ENCODE measurements around the gene CBX8.
A peak's percentile ranks its signal among the peaks of the same experiment; 100 is the strongest.

Gene CBX8

DNA sequence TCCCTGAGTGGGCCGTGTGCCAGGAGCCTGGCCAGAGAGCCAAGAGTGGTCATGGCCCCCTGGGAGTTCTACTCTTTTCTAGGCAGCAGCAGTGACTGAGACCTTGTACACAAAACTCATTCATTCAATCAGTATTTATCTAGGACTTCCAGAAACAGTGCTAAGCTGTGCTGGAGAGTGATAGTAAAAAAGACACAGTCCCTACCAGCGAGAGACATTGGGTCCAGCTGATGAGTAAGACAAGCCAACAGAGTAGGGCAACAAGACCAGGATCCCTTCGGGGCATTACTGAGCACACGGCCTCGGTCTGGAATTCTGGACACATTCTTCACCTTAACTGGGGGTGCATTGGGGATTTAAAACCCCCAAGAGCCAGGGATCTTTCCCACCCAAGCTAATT is 22.2 kb upstream of the CBX8 start:
- DNase-seq = no peak

DNA sequence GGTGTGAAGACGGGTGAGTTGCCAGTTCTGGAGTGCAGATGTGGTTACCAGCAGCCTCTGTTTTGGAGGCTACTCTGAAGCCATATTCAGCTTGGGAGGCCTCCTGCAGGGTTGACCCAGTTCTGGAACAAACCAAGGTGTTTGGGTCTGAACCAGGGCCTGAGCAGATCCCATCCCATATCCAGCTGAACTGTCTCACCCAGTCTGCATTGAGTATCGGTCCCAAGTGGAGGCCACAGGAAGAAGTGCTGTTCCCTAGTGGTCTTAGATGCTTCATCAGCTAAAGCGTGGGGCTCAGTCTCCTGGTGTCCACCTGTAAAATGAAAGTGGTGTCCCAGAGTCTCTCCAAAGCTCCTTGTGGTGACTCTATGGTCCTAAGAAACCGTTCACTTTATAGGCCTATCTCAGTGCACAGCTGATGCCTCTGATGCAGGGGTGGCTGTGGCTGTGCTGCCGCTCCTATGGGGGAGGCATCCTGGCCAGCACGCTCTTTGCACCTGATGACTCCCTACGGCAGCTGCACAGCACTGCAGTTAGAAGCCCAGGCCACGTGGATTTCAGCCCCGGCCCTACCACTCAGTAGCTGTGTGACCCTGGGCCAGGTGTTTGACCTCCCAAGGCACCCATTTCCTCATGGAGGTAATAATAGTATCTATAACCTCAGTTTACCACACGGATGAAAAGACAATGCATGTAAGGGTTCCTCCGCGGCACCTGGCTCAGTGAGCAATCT is 21.3 kb upstream of the CBX8 start:
- DNase-seq = no peak

GRCh38 chr17:79815836-79816461 is 19.1 kb upstream of the CBX8 start:
- no peak for DNase-seq

- DNase-seq = no peak
Observed at GRCh38 chr17:79814974-79815835, 18.3 kb upstream of the CBX8 start.

- no peak for DNase-seq
Observed at GRCh38 chr17:79814127-79814973, 17.5 kb upstream of the CBX8 start.

- DNase-seq = no peak
Observed at GRCh38 chr17:79813297-79814126, 16.6 kb upstream of the CBX8 start.

GRCh38 chr17:79812353-79813258 is 15.7 kb upstream of the CBX8 start:
- DNase-seq = no peak

- DNase-seq = no peak
Observed at GRCh38 chr17:79811868-79812352, 15.0 kb upstream of the CBX8 start.

GRCh38 chr17:79811011-79811867 is 14.4 kb upstream of the CBX8 start:
- DNase-seq = no peak

GRCh38 chr17:79810130-79811010 is 13.5 kb upstream of the CBX8 start:
- DNase-seq = peak; percentile 80

- DNase-seq = no peak
Observed at GRCh38 chr17:79809530-79810129, 12.8 kb upstream of the CBX8 start.

DNA sequence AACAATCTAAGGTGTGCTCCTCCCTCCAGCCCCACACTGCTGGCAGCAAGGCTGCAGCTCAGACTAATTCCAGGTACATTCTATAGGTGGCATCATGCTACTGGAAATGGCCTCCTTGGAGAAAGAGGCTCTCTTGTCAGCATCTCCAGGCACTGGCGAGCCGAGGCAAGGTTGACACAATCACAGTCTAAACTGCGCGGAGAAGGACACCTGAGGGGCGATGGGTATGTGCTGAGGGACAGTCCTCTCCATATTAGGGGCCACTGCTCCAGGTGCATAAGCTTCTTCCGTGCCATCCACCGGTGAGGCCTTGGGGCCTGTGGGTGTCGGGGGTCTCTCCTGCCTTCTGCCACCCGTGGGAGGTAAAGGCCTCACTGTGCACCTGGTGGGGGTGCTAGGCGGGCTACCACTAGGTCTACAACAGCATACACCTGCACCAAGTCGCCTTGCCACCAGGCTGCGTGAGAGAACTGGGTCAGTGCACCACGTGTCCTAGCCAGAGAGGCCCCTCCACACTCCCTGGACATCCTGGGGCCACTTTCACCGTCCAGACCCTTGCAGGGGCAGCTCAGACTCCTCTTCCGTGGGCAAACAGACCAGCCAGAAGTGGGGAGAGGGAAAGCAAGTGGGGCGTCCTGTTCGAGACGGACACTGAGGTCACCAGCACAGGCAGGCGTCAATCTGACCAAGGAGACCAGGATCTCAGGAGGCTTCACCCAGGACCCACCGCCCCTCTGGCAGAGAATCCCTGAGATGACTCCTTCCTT is 12.1 kb upstream of the CBX8 start:
- DNase-seq = no peak

GRCh38 chr17:79806863-79807720 is 10.2 kb upstream of the CBX8 start:
- DNase-seq = no peak

DNA sequence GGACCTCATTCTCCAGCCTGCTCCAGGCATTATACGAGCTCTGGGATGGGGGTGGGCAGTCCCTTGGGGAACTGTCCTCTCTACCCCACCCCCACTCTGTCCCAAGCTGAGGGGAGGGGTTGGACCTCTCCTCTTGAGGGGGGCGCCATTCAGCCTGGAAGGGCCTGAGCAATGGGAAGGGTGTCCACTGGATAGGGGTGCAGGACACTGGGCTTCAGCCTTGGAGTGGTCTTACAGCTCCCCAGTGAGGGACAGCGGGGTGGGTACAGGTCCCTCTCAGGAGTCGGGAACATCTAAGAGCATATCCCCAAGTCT is 9.5 kb upstream of the CBX8 start:
- DNase-seq = no peak

DNA sequence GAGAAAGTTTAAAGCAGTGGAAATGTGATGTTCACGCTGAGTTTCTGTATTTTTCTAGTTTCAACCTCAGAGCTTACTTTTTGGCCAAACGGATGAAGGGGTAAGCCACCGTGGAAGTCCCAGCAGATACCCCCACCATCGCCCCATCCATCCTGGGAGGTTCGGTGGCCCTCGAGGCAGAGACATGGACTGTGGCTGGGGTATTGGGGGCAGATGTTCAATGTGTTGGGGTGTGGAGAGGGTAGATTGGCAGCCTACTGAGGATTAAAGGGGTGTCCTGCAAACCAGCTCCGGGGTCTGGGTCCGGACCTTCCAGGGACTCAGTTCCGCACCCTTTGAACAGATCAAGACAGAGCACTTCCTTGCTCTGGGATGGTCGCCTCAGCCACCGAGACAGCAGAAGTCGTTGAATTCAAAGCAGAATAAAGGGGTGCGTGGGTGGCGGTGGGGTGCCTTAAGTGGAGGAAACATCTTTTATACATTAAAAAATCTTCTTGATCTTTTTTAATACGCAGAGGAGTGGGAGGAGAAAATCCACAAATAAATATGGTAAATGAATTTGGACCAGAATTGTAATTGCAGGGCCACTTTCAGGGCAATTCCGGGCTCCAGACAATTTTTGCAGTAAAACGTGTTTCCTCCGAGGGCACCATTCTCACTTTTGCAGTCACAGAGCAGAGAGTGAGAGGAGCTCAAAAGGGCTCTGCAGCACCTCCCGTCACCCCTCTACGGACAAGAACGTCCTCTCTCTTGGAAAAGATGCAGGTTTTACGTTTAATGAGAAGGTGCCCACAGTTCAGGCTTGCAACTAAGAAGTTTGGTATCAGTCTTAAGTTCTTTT is 8.2 kb upstream of the CBX8 start:
- no peak for DNase-seq
